Suppressor macrophage treated with lipopolysaccharide for 1 hour (primary cell): Measurements from ENCODE around the gene PDCL3.

Experiments used
- DNase-seq, 3 donors: peaks; one replicate each; pipeline ENCODE4 v3.0.0-alpha.2; 2020 to 2022

Gene PDCL3

DNA sequence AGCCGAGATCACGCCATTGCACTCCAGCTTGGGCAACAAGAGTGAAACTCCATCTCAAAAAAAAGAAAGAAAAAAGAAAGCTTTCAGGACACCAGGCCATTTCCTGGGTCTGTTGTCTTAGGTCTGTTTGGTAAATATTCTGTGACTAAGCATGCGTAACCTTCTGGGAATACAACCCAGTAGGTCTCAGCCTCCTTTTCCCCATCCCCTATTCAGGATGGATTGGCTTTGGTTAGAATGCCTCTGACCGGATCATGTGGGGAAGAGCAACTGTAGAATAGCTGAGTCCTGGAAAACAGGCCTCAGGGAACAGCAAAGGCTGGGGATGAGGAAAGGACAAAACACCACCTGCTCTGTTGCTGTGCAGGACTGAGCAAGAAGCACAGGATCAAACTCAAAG is 1.6 kb upstream of the PDCL3 start:
- no peak for DNase-seq

DNA sequence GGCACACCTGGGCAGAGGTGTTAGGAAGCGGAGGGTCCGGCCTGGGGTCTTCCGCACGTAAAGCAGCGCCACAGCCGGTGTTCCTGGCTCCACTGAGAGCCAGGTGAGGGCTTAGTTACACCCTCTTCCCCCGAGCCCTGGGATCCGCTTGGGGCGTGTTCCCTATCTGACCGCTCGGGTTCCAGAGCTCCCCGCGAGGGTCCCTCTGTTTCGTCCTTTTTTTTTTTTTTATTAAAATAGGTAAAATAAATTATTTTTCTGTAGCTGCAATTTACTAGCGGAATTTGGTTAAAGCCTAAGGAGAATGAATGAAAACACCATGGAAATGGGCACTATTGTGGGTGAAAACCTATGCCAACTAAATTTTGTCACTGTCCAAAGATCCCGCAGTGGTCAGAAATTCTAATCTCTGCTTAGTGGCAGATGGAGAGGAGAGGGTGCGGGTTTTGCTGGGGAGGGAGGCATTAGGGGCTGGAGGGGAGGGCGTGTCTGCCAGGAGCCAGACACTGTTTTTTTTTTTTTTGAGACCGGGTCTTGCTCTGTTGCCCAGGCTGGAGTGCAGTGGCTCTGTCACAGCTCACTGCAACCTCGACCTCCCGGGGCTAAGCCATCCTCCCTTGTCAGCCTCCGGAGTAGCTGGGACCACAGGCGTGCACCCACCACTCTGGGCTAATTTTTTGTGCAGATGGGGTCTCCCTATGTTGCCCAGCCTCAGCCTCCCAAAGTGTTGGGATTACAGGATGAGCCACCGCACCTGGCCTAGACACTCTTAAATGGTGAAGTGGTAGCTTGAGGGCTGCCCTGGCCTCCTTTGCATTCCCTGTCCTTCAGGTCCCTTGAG is 834 bp downstream of the PDCL3 start:
- no peak for DNase-seq

DNA sequence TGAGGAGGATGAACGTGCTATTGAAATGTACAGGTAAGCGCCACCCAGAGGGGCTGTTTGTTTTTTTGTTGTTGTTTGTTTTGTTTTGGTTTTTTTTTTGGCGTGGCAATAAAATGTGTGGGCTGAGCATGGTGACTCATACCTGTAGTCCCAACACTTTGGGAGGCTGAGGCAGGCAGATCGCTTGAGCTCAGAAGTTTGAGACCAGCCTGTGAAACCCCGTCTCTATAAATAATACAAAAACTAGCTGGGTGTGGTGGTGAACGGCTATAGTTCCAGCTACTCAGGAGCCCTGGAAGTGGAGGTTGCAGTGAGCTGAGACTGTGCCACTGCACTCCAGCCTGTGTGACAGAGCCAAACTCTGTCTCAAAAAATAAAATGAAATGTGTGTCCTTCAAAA is 6.2 kb downstream of the PDCL3 start:
- no peak for DNase-seq

GRCh38 chr2:100571668-100572067 is 8.9 kb downstream of the PDCL3 start:
- peak in 2 of 3 donors; percentile 33 to 44 for DNase-seq

GRCh38 chr2:100577777-100578176 is 15.0 kb downstream of the PDCL3 start:
- no peak for DNase-seq

GRCh38 chr2:100580367-100581276 is 17.8 kb downstream of the PDCL3 start:
- DNase-seq = peak; percentile 48 to 65 (median 64)

GRCh38 chr2:100581277-100581612 is 18.5 kb downstream of the PDCL3 start:
- no peak for DNase-seq

DNA sequence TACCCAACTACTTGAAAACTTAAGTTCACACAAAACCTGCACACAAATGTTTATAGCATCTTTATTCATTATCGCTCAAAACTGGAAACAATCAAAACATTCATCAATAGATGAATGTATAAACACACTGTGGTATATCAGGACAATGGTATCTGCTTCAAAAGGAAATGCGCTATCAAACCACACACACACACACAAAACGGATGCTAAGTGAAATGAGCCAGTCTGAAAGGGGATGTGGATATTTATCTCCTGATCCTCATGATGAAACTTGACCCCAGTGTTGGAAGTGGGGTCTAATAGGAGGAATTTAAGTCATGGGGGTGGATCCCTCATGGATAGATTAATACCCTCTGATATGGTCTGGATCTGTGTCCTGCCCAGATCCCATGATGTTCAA is 22.0 kb downstream of the PDCL3 start:
- DNase-seq = no peak

DNA sequence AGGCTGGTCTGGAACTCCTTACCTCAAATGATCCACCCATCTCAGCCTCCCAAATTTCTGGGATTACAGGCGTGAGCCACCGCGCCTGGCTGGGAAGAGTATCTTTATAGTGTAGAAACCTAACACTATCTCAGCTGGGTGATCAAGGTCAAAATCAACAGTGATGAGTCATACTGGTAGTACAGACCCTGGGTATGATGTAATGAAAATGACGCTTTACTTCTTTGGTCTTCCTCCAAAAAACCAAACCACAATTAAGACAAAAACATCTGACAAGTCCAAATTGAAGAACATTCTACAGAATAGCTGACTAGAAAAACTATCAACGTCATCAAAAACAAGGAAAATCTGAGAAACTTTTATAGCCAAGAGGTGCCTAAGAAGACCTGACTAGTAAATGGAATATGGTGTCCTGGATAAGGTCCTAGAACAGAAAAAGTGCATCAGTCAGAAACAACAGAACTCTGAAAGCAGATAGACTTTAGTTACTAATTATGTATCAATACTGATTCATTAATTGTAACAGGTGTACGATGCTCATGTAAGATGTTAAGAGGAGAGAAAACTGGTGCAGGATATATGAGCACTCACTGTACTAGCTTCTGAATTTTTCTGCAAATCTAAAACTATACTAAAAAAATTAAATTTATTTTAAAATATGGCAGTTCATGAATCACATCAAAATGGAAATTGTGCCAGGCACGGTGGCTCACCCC is 25.4 kb downstream of the PDCL3 start:
- peak; percentile 62 to 85 (median 85) for DNase-seq

GRCh38 chr2:100589527-100589926 is 26.7 kb downstream of the PDCL3 start:
- peak; percentile 13 to 31 (median 24) for DNase-seq

DNA sequence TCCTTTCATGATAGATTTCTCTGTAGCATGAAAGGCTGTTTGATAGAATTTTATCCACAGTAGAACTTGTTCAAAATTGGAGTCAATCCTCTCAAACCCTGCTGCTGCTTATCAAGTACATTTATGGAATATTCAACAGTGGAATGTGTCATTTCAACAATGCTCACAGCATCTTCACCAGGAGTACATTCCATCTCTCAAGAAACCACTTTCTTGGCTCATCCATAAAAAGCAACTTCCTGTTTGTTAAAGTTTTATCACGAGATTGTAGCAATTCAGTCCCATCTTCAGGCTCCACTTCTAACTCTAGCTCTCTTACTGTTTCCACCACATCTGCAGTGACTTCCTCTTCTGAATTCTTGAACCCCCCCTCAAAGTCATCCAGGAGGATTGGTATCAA is 29.4 kb downstream of the PDCL3 start:
- no peak for DNase-seq

DNA sequence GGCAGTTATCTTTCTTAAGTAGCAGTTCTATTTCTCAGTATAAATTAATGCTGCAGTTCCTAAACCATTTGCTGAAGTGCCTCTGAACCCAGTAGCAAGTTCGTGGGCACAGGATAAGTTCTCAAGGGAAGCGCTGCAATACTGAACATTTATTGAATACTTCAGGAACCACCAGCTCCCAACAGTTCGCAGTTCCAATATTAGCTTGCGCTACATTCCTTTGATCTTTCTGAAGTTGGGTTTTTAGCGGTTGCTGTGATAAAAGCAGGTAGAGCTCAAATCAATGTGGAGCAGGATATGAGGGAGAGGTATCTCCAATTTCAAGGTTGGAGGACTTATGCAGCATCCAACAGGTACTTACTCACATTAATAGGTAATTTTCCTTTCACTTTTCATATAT is 33.7 kb downstream of the PDCL3 start:
- DNase-seq = no peak

DNA sequence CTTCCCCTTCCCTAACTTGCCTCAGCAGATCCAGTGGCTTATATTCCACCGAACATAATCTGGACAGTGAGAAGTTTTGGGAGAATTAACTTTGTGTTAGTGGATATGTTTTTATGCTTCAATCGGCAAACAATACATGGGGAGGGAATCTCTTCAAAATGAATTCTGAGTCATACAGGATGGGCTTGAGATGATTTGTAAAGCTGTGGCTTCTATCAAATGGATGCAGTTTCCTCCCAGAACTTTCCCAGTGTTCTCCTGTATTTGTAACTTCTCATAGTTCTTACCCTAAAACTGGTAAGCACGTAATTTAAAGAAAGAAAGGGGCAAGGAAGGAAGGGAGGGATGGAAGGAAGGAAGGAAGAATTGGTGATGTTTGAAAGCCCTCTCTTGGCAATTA is 36.8 kb downstream of the PDCL3 start:
- peak in 1 of 3 donors; percentile 9 for DNase-seq

- DNase-seq = no peak
Observed at GRCh38 chr2:100601661-100602060, 38.9 kb downstream of the PDCL3 start.

DNA sequence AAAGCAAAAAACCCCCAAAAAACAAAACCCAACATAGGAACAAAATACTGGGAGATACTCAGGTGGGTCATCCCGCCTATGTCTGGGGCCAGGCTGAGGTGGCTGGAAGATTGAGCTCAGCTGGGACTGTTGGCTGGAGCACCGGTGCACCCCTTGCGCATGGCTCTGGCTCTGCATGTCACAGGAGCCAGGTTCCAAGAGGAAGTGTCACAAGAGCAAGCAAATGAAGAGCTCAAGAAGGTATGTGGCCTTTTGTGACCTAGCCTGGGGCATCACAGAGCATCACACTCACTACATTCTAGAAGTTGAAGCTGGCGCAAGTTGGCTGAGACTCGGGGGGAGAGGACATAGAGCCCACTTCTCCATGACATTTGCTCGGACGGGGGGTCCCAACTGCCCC is 40.6 kb downstream of the PDCL3 start:
- DNase-seq = no peak

GRCh38 chr2:100603948-100604633 is 41.3 kb downstream of the PDCL3 start:
- no peak for DNase-seq

GRCh38 chr2:100606332-100606725 is 43.5 kb downstream of the PDCL3 start:
- no peak for DNase-seq

GRCh38 chr2:100606726-100607343 is 44.0 kb downstream of the PDCL3 start:
- DNase-seq = peak; percentile 48 to 55 (median 51)

GRCh38 chr2:100610381-100610831 is 47.6 kb downstream of the PDCL3 start:
- peak; percentile 52 to 72 (median 61) for DNase-seq

- no peak for DNase-seq
Observed at GRCh38 chr2:100611079-100612029, 48.6 kb downstream of the PDCL3 start.
